Sciatic nerve (tissue), 2 donors: ENCODE results near the gene SLC36A2. TPM values are rescaled to one million over a fixed set of nuclear protein-coding genes. Genes with fewer than 3 reads are reported as not detected.
"Not testable (repeated sequence)": the region's sequence is repeated elsewhere in the genome, so short reads cannot be mapped to it uniquely, and the experiment has no call there.

ENCODE experiments used
- ATAC-seq: fragments of 200-7000 bp; cut with Tn5 transposase; one replicate; pipeline ENCODE4 v1.9.1; 2020; ENCODE audit warnings: mild to moderate bottlenecking, moderate library complexity
- DNase-seq: peaks from one replicate; pipeline ENCODE4 v3.0.0-alpha.2; 2020; ENCODE audit warnings: low spot score
- intact Hi-C: fragments of 100-400 bp; cut with DNase I; formaldehyde crosslinking; loops from one replicate; pipeline ENCODE4 v1.14.2; 2022
- total RNA-seq: library from RNA; stranded (reverse); fragmentation: NEBNext Ultra II Directional; extraction: Animal tissue kit (Norgen Biotek cat#: 25700); gene quantifications from one replicate; pipeline ENCODE4 v1.2.1, GENCODE V29; 2021
- donor health status: DM: no; HTN: no; CAD: no.
- donor health status: DM: no; HTN: no; CAD: no.

The SLC36A2 gene
- total RNA-seq, 1 donor from 2014 or later: 30.2 TPM

GRCh38 chr5:151338734-151339133, 8.6 kb downstream of the SLC36A2 start:
- DNase-seq (no peak), ATAC-seq (no peak)
- intact Hi-C loops: no loop called here

- DNase-seq: no peak
- intact Hi-C loops: no loop called here
- no peak for ATAC-seq
These were observed 14.5 kb downstream of the SLC36A2 start for GRCh38 chr5:151332857-151333256.

- intact Hi-C loops: no loop called here
- ATAC-seq (no peak), DNase-seq (no peak)
These were observed 18.6 kb downstream of the SLC36A2 start for GRCh38 chr5:151328734-151329133.

GRCh38 chr5:151327585-151327984, 19.8 kb downstream of the SLC36A2 start:
- DNase-seq (no peak), ATAC-seq (no peak)
- intact Hi-C loops: no loop called here

GRCh38 chr5:151326266-151326665, 21.1 kb downstream of the SLC36A2 start:
- intact Hi-C loops: no loop called here
- DNase-seq: no peak
- no peak for ATAC-seq

GRCh38 chr5:151320481-151320880, 26.9 kb downstream of the SLC36A2 start:
- DNase-seq: no peak
- ATAC-seq: no peak
- intact Hi-C loops: no loop called here

GRCh38 chr5:151318850-151319732, 28.3 kb downstream of the SLC36A2 start:
- peak; percentile 95 for ATAC-seq
- no peak for DNase-seq
- intact Hi-C loops: no loop called here

- ATAC-seq (no peak), DNase-seq (no peak)
- intact Hi-C loops: no loop called here
These were observed 29.5 kb downstream of the SLC36A2 start for GRCh38 chr5:151317871-151318270.

- intact Hi-C loops: no loop called here
- DNase-seq: peak; percentile 86
- peak; percentile 81 for ATAC-seq
These were observed 31.3 kb downstream of the SLC36A2 start for GRCh38 chr5:151315998-151316597.

- no peak for ATAC-seq
- DNase-seq: no peak
- intact Hi-C loops: no loop called here
These were observed 34.0 kb downstream of the SLC36A2 start for GRCh38 chr5:151313357-151313756.

GRCh38 chr5:151312756-151313324, 34.5 kb downstream of the SLC36A2 start:
- intact Hi-C loops: no loop called here
- DNase-seq (no peak), ATAC-seq (no peak)

- intact Hi-C loops: no loop called here
- DNase-seq: no peak
- no peak for ATAC-seq
These were observed 36.4 kb downstream of the SLC36A2 start for GRCh38 chr5:151310932-151311331.

GRCh38 chr5:151309821-151310220, 37.5 kb downstream of the SLC36A2 start:
- DNase-seq, ATAC-seq, intact Hi-C loops: not testable (repeated sequence)

GRCh38 chr5:151309266-151309665, 38.1 kb downstream of the SLC36A2 start:
- not testable (repeated sequence) for ATAC-seq

GRCh38 chr5:151303666-151304065, 43.7 kb downstream of the SLC36A2 start, which contains the start of gene SLC36A3:
Gene SLC36A3, minus strand, starts transcription at chr5:151303766. Its CDS starts 412 bp downstream, at chr5:151303354.
- DNase-seq (no peak), ATAC-seq (no peak)
- intact Hi-C loops: no loop called here

More at GRCh38 chr5:151309266-151309665, 38.1 kb downstream of the SLC36A2 start:
- intact Hi-C loops, DNase-seq: not testable (repeated sequence)

GRCh38 chr5:151298063-151298855, 49.1 kb downstream of the SLC36A2 start:
- intact Hi-C loops: no loop called here
- DNase-seq (no peak), ATAC-seq (peak; percentile 74)

- intact Hi-C loops: no loop called here
- ATAC-seq: no peak
- DNase-seq: no peak
These were observed 50.4 kb downstream of the SLC36A2 start for GRCh38 chr5:151296974-151297373.

- ATAC-seq (no peak), DNase-seq (no peak)
- intact Hi-C loops: no loop called here
These were observed 50.9 kb downstream of the SLC36A2 start for GRCh38 chr5:151296478-151296830.

- intact Hi-C loops: no loop called here
- ATAC-seq: peak; percentile 22
- no peak for DNase-seq
These were observed 51.4 kb downstream of the SLC36A2 start for GRCh38 chr5:151295791-151296477.
